Neural cell (in vitro differentiated cells): Measurements from ENCODE around the gene ZNF80. TPM values are rescaled to one million over a fixed set of nuclear protein-coding genes. Genes with fewer than 3 reads are reported as not detected.

Experiments
- H2AFZ ChIP-seq: fragments of 200-600, 300-800 bp; sonication (generic), shearing (Covaris generic); 2 replicates; pipeline ENCODE4 v1.6.0; 2014; ENCODE audit warnings: low read depth, mild to moderate bottlenecking, antibody characterized with exemption, low read length, moderate library complexity
- H3F3A ChIP-seq: fragments of 200-600 bp; shearing (Covaris generic); 2 replicates; pipeline ENCODE4 v1.6.1; 2016; ENCODE audit warnings: mild to moderate bottlenecking, moderate library complexity, mixed read lengths, antibody characterized with exemption, low read length; ENCODE audit not compliant: insufficient read depth, poor library complexity, severe bottlenecking
- H3K27ac ChIP-seq: fragments of 200-600, 300-800 bp; sonication (generic), shearing (Covaris generic); 2 replicates; pipeline ENCODE4 v1.5.1; 2014; ENCODE audit warnings: mild to moderate bottlenecking, low read length, moderate library complexity
- H3K27me3 ChIP-seq: fragments of 300-800, 200-600 bp; sonication (generic), shearing (Covaris generic); 2 replicates; pipeline ENCODE4 v1.6.0; 2014; ENCODE audit warnings: mild to moderate bottlenecking, low read depth, low read length, moderate library complexity; ENCODE audit not compliant: insufficient read depth
- H3K36me3 ChIP-seq: fragments of 300-800, 200-600 bp; sonication (generic), shearing (Covaris generic); 2 replicates; pipeline ENCODE4 v1.5.1; 2014; ENCODE audit warnings: mild to moderate bottlenecking, antibody characterized with exemption, low read length, moderate library complexity; ENCODE audit not compliant: insufficient read depth
- H3K4me2 ChIP-seq: fragments of 300-800, 200-600 bp; sonication (generic), shearing (Covaris generic); 2 replicates; pipeline ENCODE4 v1.6.0; 2014; ENCODE audit warnings: mild to moderate bottlenecking, low read length
- H3K4me3 ChIP-seq: fragments of 300-800, 200-600 bp; sonication (generic), shearing (Covaris generic); 2 replicates; pipeline ENCODE4 v1.5.1; 2014; ENCODE audit warnings: mild to moderate bottlenecking, low read length, moderate library complexity
- H3K79me2 ChIP-seq: fragments of 200-600 bp; shearing (Covaris generic); replicated peaks from 2 replicates; pipeline ENCODE4 v1.6.0; 2014; ENCODE audit warnings: mild to moderate bottlenecking, low read length, moderate library complexity; ENCODE audit not compliant: insufficient read depth
- H3K9ac ChIP-seq: fragments of 300-800, 200-600 bp; sonication (generic), shearing (Covaris generic); 2 replicates; pipeline ENCODE4 v1.6.1; 2016; ENCODE audit warnings: mild to moderate bottlenecking, low read length, mixed read lengths
- H3K9me2 ChIP-seq: fragments of 200-600 bp; shearing (Covaris generic); 2 replicates; pipeline ENCODE4 v1.6.1; 2016; ENCODE audit warnings: mild to moderate bottlenecking, low read length, mixed read lengths; ENCODE audit not compliant: insufficient read depth
- H3K9me3 ChIP-seq: fragments of 200-600, 300-800 bp; sonication (generic), shearing (Covaris generic); 2 replicates; pipeline ENCODE4 v1.6.1; 2016; ENCODE audit warnings: mild to moderate bottlenecking, mixed run types, low read length, moderate library complexity, mixed read lengths
- H4K20me1 ChIP-seq: fragments of 200-600 bp; shearing (Covaris generic); 2 replicates; pipeline ENCODE4 v1.6.1; 2016; ENCODE audit warnings: mild to moderate bottlenecking, mixed run types; ENCODE audit not compliant: insufficient read depth
- EP300 ChIP-seq: fragments of 450-650 bp; conservative IDR thresholded peaks from 2 replicates; pipeline ENCODE4 v1.6.1; 2014; ENCODE audit warnings: antibody characterized with exemption, mild to moderate bottlenecking, moderate library complexity; ENCODE audit not compliant: poor library complexity, severe bottlenecking
- EZH2 ChIP-seq: fragments of 200-600, 300-800 bp; shearing (Covaris generic), sonication (generic); IDR thresholded peaks from 2 replicates; pipeline ENCODE4 v1.6.1; 2014; ENCODE audit warnings: antibody characterized with exemption, low read length, borderline replicate concordance, mild to moderate bottlenecking; ENCODE audit not compliant: insufficient read depth, poor library complexity, severe bottlenecking
- MXI1 ChIP-seq: fragments of 450-650 bp; conservative IDR thresholded peaks from 2 replicates; pipeline ENCODE4 v1.6.1; 2014; ENCODE audit warnings: antibody characterized with exemption, mild to moderate bottlenecking; ENCODE audit not compliant: poor library complexity, severe bottlenecking
- POLR2AphosphoS5 ChIP-seq: IDR thresholded peaks from 2 replicates; pipeline ENCODE4 v1.6.1; 2012
- RAD21 ChIP-seq: fragments of 450-650 bp; conservative IDR thresholded peaks from 2 replicates; pipeline ENCODE4 v1.6.1; 2014; ENCODE audit warnings: antibody characterized with exemption, mild to moderate bottlenecking, moderate library complexity
- SMC3 ChIP-seq: fragments of 450-650 bp; conservative IDR thresholded peaks from 2 replicates; pipeline ENCODE4 v1.6.1; 2014; ENCODE audit warnings: antibody characterized with exemption, mild to moderate bottlenecking, moderate library complexity; ENCODE audit not compliant: poor library complexity
- TAF1 ChIP-seq: IDR thresholded peaks from 2 replicates; pipeline ENCODE4 v1.6.1; 2012; ENCODE audit warnings: low read depth
- polyA plus RNA-seq: library from polyadenylated mRNA; depleted of rRNA; stranded (reverse); fragments of >200 nt; gene quantifications from 2 replicates; pipeline ENCODE4 v1.2.3, GENCODE V29; 2014
- TF ChIP-seq, protein P1 (sequence below): IDR thresholded peaks from 2 replicates; pipeline ENCODE4 v1.6.1; 2012; ENCODE audit warnings: borderline replicate concordance
- TF ChIP-seq, protein P2 (sequence below): fragments of 450-650 bp; IDR thresholded peaks from 2 replicates; pipeline ENCODE4 v1.5.1; 2014; ENCODE audit warnings: antibody characterized with exemption, mild to moderate bottlenecking, moderate library complexity; ENCODE audit not compliant: poor library complexity, severe bottlenecking

ZNF80 gene
- polyA plus RNA-seq, 1 donor from 2014 or later, result 0.17 TPM

DNA sequence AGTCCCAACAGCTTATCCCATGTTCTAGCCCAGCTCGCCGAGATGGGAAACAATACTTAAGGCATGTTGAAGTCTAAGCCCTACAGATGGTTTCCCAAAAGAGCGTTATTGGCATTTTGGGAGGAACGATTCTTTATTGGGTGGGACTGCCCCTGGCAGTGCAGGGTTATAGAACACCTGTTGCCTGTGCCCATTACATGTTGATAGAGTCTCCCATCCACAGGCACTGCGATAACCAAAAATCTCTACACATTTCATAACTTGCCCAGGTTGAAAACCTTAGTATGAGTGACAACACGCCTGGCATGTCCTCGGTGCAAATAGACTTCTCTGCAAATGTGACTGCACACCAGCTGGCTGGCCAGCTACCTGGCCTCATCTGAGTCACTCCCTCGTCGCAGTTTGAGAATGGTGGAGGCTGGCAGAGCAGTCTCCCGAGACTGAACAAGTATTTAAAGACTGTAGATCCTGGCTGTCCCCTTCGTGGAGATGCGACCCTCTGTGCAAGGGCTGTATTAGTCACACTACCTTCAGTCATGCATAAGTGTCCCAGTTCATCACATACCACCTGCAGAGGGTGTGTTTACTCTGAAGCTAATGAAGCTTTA, 18.7 kb downstream of the ZNF80 start:
- H3K9ac ChIP-seq, result no peak overlapping the region
- no peaks in the 10 kb centered on the region for H3K9me2 ChIP-seq
- TF ChIP-seq TAF1 (no peak), RAD21 (no peak), MXI1 (no peak), POLR2AphosphoS5 (no peak), EP300 (no peak), SMC3 (no peak), EZH2 (no peak)
- TF ChIP-seq, protein P1, sequence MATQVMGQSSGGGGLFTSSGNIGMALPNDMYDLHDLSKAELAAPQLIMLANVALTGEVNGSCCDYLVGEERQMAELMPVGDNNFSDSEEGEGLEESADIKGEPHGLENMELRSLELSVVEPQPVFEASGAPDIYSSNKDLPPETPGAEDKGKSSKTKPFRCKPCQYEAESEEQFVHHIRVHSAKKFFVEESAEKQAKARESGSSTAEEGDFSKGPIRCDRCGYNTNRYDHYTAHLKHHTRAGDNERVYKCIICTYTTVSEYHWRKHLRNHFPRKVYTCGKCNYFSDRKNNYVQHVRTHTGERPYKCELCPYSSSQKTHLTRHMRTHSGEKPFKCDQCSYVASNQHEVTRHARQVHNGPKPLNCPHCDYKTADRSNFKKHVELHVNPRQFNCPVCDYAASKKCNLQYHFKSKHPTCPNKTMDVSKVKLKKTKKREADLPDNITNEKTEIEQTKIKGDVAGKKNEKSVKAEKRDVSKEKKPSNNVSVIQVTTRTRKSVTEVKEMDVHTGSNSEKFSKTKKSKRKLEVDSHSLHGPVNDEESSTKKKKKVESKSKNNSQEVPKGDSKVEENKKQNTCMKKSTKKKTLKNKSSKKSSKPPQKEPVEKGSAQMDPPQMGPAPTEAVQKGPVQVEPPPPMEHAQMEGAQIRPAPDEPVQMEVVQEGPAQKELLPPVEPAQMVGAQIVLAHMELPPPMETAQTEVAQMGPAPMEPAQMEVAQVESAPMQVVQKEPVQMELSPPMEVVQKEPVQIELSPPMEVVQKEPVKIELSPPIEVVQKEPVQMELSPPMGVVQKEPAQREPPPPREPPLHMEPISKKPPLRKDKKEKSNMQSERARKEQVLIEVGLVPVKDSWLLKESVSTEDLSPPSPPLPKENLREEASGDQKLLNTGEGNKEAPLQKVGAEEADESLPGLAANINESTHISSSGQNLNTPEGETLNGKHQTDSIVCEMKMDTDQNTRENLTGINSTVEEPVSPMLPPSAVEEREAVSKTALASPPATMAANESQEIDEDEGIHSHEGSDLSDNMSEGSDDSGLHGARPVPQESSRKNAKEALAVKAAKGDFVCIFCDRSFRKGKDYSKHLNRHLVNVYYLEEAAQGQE, result no peak
- TF ChIP-seq, protein P2, sequence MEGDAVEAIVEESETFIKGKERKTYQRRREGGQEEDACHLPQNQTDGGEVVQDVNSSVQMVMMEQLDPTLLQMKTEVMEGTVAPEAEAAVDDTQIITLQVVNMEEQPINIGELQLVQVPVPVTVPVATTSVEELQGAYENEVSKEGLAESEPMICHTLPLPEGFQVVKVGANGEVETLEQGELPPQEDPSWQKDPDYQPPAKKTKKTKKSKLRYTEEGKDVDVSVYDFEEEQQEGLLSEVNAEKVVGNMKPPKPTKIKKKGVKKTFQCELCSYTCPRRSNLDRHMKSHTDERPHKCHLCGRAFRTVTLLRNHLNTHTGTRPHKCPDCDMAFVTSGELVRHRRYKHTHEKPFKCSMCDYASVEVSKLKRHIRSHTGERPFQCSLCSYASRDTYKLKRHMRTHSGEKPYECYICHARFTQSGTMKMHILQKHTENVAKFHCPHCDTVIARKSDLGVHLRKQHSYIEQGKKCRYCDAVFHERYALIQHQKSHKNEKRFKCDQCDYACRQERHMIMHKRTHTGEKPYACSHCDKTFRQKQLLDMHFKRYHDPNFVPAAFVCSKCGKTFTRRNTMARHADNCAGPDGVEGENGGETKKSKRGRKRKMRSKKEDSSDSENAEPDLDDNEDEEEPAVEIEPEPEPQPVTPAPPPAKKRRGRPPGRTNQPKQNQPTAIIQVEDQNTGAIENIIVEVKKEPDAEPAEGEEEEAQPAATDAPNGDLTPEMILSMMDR, result no peak
- H3K4me2 ChIP-seq, result no peak overlapping the region
- no peaks in the 10 kb centered on the region for H3F3A ChIP-seq
- H3K27ac ChIP-seq, result no peak overlapping the region
- H3K9me3 ChIP-seq, result no peaks in the 10 kb centered on the region
- no peaks in the 10 kb centered on the region for H3K79me2 ChIP-seq
- no peaks in the 10 kb centered on the region for H3K36me3 ChIP-seq
- H3K27me3 ChIP-seq, result no peaks in the 10 kb centered on the region
- no peaks in the 10 kb centered on the region for H4K20me1 ChIP-seq
- no peak overlapping the region for H3K4me3 ChIP-seq
- no peak overlapping the region for H2AFZ ChIP-seq

DNA sequence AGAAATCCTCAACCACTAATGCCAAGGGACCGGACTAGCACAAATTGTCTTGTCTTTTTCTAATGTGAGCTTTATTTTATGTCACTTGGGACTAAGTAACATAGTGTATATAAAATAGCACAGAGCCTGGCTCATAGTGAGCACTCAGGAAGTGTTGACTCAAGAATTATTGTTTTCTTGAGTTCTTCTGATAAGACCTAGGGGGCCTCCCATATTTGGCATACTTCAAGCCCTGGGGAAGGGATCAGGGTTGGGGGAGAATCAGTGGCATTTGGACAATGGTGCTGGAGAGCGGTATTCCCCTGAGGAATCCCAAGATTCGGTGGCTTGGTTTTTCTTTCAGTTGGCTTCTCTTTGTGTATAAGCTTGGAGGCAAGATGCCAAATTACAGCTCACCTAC, 19.4 kb downstream of the ZNF80 start:
- H2AFZ ChIP-seq, result no peak overlapping the region
- no peaks in the 10 kb centered on the region for H3K79me2 ChIP-seq
- TF ChIP-seq POLR2AphosphoS5 (no peak), TAF1 (no peak), RAD21 (no peak), MXI1 (no peak), SMC3 (no peak), EP300 (no peak), EZH2 (no peak)
- TF ChIP-seq, protein P2, result no peak
- TF ChIP-seq, protein P1, result no peak
- no peaks in the 10 kb centered on the region for H3F3A ChIP-seq
- no peak overlapping the region for H3K4me2 ChIP-seq
- H3K27me3 ChIP-seq, result no peaks in the 10 kb centered on the region
- H3K9me3 ChIP-seq, result no peaks in the 10 kb centered on the region
- H3K9me2 ChIP-seq, result no peaks in the 10 kb centered on the region
- no peak overlapping the region for H3K4me3 ChIP-seq
- H4K20me1 ChIP-seq, result no peaks in the 10 kb centered on the region
- no peak overlapping the region for H3K9ac ChIP-seq
- H3K36me3 ChIP-seq, result no peaks in the 10 kb centered on the region
- no peak overlapping the region for H3K27ac ChIP-seq
